H7 (cell line): ENCODE measurements around the gene ASXL2. TPM values are rescaled to one million over a fixed set of nuclear protein-coding genes. Genes with fewer than 3 reads are reported as not detected.

Source experiments
- DNase-seq: peaks from one replicate; pipeline ENCODE4 v3.0.0; 2012
- H3K27me3 ChIP-seq: 2 replicates; pipeline ENCODE4 v1.6.0; 2011; ENCODE audit warnings: mild to moderate bottlenecking, low read length; ENCODE audit not compliant: control insufficient read depth, insufficient read depth
- H3K36me3 ChIP-seq: replicated peaks from 2 replicates; pipeline ENCODE4 v1.5.1; 2011; ENCODE audit warnings: low read length; ENCODE audit not compliant: control insufficient read depth, insufficient read depth
- H3K4me3 ChIP-seq: 2 replicates; pipeline ENCODE4 v1.5.1; 2011; ENCODE audit warnings: low read depth, mild to moderate bottlenecking, control low read depth, low read length, moderate library complexity; ENCODE audit not compliant: insufficient read depth
- total RNA-seq: library from RNA; depleted of rRNA; stranded (reverse); fragments of >200 nt; shearing (Covaris generic); gene quantifications from 2 replicates; pipeline ENCODE4 v1.2.3, GENCODE V29; 2014

The ASXL2 gene
- total RNA-seq, 1 experiment from 2014 or later, result 9.4 TPM

GRCh38 chr2:25814681-25815080, 63.6 kb downstream of the ASXL2 start:
- H3K4me3 ChIP-seq, result no peak overlapping the region
- no peaks in the 10 kb centered on the region; the same call in 1 of the 2 replicates for H3K36me3 ChIP-seq
- no peaks in the 10 kb centered on the region for H3K27me3 ChIP-seq
- no peak for DNase-seq

DNA sequence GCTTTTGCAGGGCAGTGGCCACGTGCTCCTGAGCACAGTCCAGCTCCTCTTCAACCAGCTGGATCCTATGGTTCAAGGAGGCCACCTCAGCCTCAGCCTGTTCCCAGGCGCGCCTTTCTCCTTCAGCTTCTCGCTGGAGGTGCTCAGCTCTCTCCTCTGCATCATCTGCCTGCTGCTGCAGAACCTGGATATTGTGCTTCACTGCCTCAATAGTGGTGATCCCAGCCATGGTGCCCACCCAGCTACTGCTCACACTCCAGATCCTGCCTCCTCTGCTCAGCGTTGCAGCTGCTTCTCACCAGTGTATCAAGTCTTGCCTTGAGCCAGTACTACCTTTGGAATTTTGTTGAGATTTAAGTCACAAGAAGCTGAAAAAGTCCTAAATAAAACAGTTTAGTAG, 67.9 kb downstream of the ASXL2 start:
- H3K4me3 ChIP-seq, result no peak overlapping the region
- no peaks in the 10 kb centered on the region for H3K27me3 ChIP-seq
- DNase-seq, result no peak
- H3K36me3 ChIP-seq, result peaks cover 2% of the 10 kb centered on the region

DNA sequence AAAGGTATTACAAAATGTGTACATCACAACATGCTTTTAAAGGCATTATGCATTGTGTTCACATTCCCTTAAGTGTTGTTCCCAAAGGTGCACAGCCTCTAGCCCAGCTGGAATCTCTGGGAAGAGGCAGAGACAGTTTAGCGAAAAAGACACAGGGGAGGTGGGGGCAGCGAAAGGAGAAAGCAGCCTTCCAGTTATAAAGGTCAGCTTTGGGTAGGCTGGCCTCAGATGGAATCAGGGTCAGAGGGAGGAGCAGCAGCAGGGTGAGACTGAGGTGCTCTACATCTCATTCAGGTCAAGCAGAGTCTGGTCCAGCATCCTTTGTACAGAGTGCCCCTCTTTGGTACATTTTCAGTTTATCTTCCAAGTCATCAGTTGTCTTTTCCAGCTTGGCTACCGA, 68.6 kb downstream of the ASXL2 start:
- Histone ChIP-seq H3K27me3 (no peaks in the 10 kb centered on the region), H3K4me3 (no peak overlapping the region), H3K36me3 (peaks cover 2% of the 10 kb centered on the region)
- DNase-seq, result no peak

GRCh38 chr2:25808006-25808383, 70.3 kb downstream of the ASXL2 start:
- peaks cover 8% of the 10 kb centered on the region for H3K36me3 ChIP-seq
- no peak for DNase-seq
- H3K27me3 ChIP-seq, result no peaks in the 10 kb centered on the region

DNA sequence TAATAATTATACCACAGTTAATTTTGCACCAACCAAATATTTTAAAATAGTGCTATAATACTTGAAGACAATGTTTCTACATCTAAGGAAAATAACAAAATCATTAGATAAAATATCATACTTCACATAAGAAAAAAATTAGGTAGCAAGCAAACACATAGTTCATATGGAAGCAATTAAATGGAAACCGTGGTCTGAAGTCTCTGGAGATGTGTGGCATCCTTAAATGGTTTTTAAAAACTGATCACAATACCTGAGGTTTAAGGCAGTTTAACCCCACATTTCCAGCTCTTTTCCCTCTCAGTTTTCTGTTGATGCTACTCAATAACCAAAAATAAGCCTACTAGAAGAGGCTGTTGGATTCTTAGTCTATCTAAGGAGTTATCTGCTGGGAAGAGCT, 71.3 kb downstream of the ASXL2 start:
- no peaks in the 10 kb centered on the region for H3K27me3 ChIP-seq
- H3K4me3 ChIP-seq, result no peak overlapping the region
- no peak for DNase-seq
- H3K36me3 ChIP-seq, result peaks cover 8% of the 10 kb centered on the region

More at GRCh38 chr2:25808006-25808383, 70.3 kb downstream of the ASXL2 start:
- no peak overlapping the region for H3K4me3 ChIP-seq

DNA sequence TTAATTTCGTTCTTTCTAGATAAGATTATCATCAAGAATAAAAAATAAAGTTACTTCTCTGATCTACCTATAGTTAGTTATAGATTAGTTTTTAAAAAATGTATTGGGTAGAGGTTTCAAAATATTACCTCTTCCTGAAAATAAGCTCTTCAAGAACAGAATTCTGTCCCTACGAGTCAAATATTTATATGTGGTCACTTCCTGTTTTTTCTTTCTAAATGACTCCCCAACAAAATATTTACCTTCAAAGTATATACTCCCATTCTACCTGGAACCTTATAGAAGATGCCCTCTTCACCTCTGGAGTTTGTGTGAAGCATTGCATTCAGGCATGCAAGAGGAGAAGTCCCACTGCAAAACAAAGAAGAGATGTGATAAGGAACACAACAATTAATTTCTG, 72.3 kb downstream of the ASXL2 start:
- Histone ChIP-seq H3K4me3 (no peak overlapping the region), H3K36me3 (peaks cover 8% of the 10 kb centered on the region), H3K27me3 (no peaks in the 10 kb centered on the region)
- DNase-seq, result no peak

GRCh38 chr2:25804338-25804737, 73.9 kb downstream of the ASXL2 start:
- Histone ChIP-seq H3K4me3 (no peak overlapping the region), H3K27me3 (no peaks in the 10 kb centered on the region), H3K36me3 (peaks cover 8% of the 10 kb centered on the region)
- DNase-seq, result no peak

DNA sequence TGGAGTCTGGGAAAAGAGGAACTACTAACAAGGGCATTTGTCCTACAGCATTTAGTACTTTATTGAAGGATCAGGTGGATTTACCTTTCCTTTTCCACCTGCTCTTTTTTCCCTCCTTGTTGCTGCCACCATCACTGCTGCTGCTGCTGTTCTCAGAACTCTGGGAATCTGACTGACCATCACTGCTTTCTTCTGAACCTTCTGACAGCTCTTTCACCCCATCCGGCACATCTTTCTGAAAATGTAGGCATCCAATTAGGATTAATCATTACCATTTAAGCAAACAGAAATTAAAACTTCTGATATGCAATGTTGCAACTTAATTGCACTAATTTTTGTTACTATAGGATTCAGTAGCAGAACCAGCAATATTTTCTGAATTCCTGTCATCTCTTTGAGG, 79.0 kb downstream of the ASXL2 start:
- no peak for DNase-seq
- H3K36me3 ChIP-seq, result peaks cover 5% of the 10 kb centered on the region
- H3K4me3 ChIP-seq, result no peak overlapping the region
- no peaks in the 10 kb centered on the region for H3K27me3 ChIP-seq

GRCh38 chr2:25797620-25798488, 80.4 kb downstream of the ASXL2 start:
- H3K4me3 ChIP-seq, result no peak overlapping the region
- no peaks in the 10 kb centered on the region for H3K27me3 ChIP-seq
- no peak for DNase-seq
- H3K36me3 ChIP-seq, result no peaks in the 10 kb centered on the region; the same call in 1 of the 2 replicates

DNA sequence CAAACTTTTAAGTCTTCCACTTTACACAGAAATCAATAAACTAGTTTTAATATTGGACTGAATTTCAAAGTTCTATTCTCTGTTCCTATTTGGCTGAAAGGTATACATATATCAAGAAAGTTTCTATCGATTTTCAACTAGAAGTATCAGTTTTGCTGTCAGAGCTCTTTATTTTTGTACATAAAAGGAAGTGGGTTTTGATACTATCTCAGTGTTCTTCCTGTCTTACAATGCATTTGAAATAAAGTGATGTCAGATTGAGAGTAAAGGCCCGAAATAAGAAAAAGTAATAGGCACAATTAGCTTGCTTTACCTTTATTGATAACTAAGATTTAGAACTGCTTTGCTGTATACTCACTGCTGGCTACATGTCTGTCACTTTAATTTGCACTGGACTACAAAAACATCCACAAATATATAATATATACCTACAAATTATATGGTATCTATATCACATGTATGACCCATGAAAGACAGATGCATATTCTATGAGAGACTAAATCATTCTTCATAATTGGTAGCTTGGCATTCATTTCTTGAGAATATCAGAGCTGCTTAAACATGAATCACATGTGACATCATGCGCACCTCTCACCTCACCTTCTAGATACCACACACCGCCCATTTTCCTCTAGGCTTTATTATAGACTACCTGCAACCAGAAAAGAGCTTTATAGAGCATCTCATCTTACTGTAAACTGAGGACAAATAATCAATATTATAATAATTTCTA, 83.6 kb downstream of the ASXL2 start:
- no peak for DNase-seq
- Histone ChIP-seq H3K4me3 (no peak overlapping the region), H3K36me3 (no peaks in the 10 kb centered on the region; the same call in 1 of the 2 replicates), H3K27me3 (no peaks in the 10 kb centered on the region)

GRCh38 chr2:25790074-25790790, 88.1 kb downstream of the ASXL2 start:
- no peak for DNase-seq
- no peak overlapping the region for H3K4me3 ChIP-seq

GRCh38 chr2:25788457-25788856, 89.8 kb downstream of the ASXL2 start:
- no peaks in the 10 kb centered on the region for H3K27me3 ChIP-seq
- H3K4me3 ChIP-seq, result no peak overlapping the region
- H3K36me3 ChIP-seq, result no peaks in the 10 kb centered on the region
- no peak for DNase-seq

More at GRCh38 chr2:25790074-25790790, 88.1 kb downstream of the ASXL2 start:
- H3K36me3 ChIP-seq, result no peaks in the 10 kb centered on the region
- no peaks in the 10 kb centered on the region for H3K27me3 ChIP-seq

DNA sequence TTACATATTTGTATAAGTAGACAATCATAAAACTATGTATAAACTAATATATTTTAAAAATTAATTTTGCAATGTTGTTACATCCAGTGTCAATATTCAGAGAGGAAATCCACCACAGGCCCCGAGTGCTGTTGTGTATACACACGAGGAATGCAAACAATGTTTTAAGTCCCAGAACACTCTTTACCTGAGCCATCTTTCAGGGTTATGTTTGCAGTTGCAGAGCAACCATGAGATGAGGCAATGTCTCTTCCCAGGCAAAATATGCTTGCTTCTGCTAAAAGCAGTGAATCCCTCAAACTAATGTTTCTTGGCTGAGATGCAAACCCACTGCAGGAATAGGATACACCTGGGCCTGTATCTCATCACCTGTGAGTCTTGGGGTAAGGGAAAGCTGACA, 91.3 kb downstream of the ASXL2 start:
- no peak overlapping the region for H3K4me3 ChIP-seq
- no peaks in the 10 kb centered on the region for H3K27me3 ChIP-seq
- DNase-seq, result no peak
- no peaks in the 10 kb centered on the region for H3K36me3 ChIP-seq

DNA sequence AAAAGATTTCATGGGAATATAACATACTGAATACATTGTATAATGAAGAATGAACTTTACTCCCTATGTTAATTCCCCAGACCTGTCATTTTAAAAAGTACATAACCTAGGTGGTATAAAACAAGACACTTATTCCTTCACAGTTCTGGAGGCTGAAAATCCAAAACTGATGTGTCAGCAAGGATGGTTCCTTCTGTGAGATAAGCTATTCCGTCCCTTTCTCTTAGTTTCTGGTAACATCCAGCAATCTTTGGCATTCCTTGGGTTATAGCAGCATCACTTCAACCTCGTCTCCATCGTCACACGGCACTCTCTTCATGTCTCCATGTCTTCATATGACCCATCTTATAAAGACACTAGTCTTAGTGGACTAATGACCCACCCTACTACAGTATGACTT, 93.9 kb downstream of the ASXL2 start:
- Histone ChIP-seq H3K27me3 (no peaks in the 10 kb centered on the region), H3K36me3 (no peaks in the 10 kb centered on the region), H3K4me3 (no peak overlapping the region)
- no peak for DNase-seq
